K562 (cell line): ENCODE measurements around the gene ARMH3. TPM values are rescaled to one million over a fixed set of nuclear protein-coding genes. Genes with fewer than 3 reads are reported as not detected.

Source experiments
- ATAC-seq: fragments of 200-7000 bp; cut with Tn5 transposase; 3 replicates; pipeline ENCODE4 v1.9.1; 2020; ENCODE audit warnings: moderate library complexity
- BruUV-seq: library from RNA; stranded (reverse); fragments of 400-500 nt; replicated peaks from 2 replicates; lab custom pipeline; 2021; lab: Mats Ljungman, UMichigan
- CTCF ChIA-PET: fragments of 300-600 bp; formaldehyde crosslinking; extraction: SDS; loops from one replicate; lab custom pipeline; 2021; ENCODE audit warnings: low intra/inter-chr PET ratio; lab: Yijun Ruan, JAX
- POLR2A ChIA-PET: fragments of 300-600, 350-650 bp; sonication (Branson Sonifier 250); formaldehyde crosslinking; extraction: SDS; loops from one replicate; lab custom pipeline; 2021; ENCODE audit warnings: antibody characterized with exemption, inconsistent platforms; lab: Yijun Ruan, JAX
- DNase-seq, 4 experiments: peaks; one replicate each; pipeline versions ENCODE4 v3.0.0 to v3.0.0-alpha.2; 2011 to 2018; ENCODE audit warnings: low spot score in 3 of 4, mixed read lengths in 3 of 4; ENCODE audit errors: extremely low read depth in 1 of 4
- FAIRE-seq: peaks from 2 replicates; lab custom pipeline; 2011; peaks lifted over from hg19 to GRCh38; lab: Jason Lieb, UNC
- H2AFZ ChIP-seq: 2 replicates; pipeline ENCODE4 v1.6.0; 2011; ENCODE audit warnings: low read depth, low read length, control low read depth, inconsistent platforms
- H3K27ac ChIP-seq: fragments of 200-600 bp; 3 replicates; pipeline ENCODE4 v1.8.0; 2011; ENCODE audit warnings: low read depth, mild to moderate bottlenecking, control low read depth, inconsistent platforms, low read length, moderate library complexity, mixed read lengths; ENCODE audit errors: extremely low read depth
- H3K27me3 ChIP-seq, 2 experiments: fragments of 300-600 bp in 1 of 2; 2 replicates in 1 of 2; 3 replicates in 1 of 2; pipeline versions ENCODE4 v1.6.0 to v1.8.0; 2011; ENCODE audit warnings: inconsistent platforms in 2 of 2, low read length in 2 of 2, mild to moderate bottlenecking in 1 of 2, mixed read lengths in 1 of 2, moderate library complexity in 1 of 2; ENCODE audit not compliant: control insufficient read depth in 2 of 2, insufficient read depth in 2 of 2
- H3K36me3 ChIP-seq: fragments of 300-600 bp; 3 replicates; pipeline ENCODE4 v1.8.0; 2011; ENCODE audit warnings: mild to moderate bottlenecking, low read length, inconsistent platforms; ENCODE audit not compliant: control insufficient read depth, insufficient read depth
- H3K4me1 ChIP-seq, 2 experiments: fragments of 200-600 bp in 1 of 2; replicated peaks in 1 of 2; 2 replicates in 1 of 2; 3 replicates in 1 of 2; pipeline versions ENCODE4 v1.5.1 to v1.8.0; 2011; ENCODE audit warnings: inconsistent platforms in 2 of 2, low read length in 2 of 2, mild to moderate bottlenecking in 1 of 2, mixed read lengths in 1 of 2, moderate library complexity in 1 of 2; ENCODE audit not compliant: control insufficient read depth in 2 of 2, insufficient read depth in 2 of 2
- H3K4me2 ChIP-seq: 2 replicates; pipeline ENCODE4 v1.6.1; 2011; ENCODE audit warnings: low read length, control low read depth, inconsistent platforms, mixed read lengths; ENCODE audit not compliant: insufficient read depth
- H3K4me3 ChIP-seq: fragments of 200-600 bp; sonication (generic), shearing (Covaris generic); 2 replicates; pipeline ENCODE4 v1.5.1; 2016; ENCODE audit warnings: control low read depth, inconsistent platforms
- H3K79me2 ChIP-seq: fragments of 200-600 bp; 3 replicates; pipeline ENCODE4 v1.8.0; 2011; ENCODE audit warnings: low read length, inconsistent platforms; ENCODE audit not compliant: control insufficient read depth, insufficient read depth
- H3K9ac ChIP-seq, 2 experiments: 2 replicates each; pipeline versions ENCODE4 v1.6.0 to v1.6.1; 2011; ENCODE audit warnings: low read depth in 2 of 2, low read length in 2 of 2, control low read depth in 1 of 2, inconsistent platforms in 1 of 2, mild to moderate bottlenecking in 1 of 2, mixed read lengths in 1 of 2; ENCODE audit not compliant: insufficient read depth in 1 of 2
- H3K9me1 ChIP-seq: one replicate; pipeline ENCODE4 v1.6.0; 2011; ENCODE audit warnings: inconsistent platforms, mild to moderate bottlenecking, low read length, moderate library complexity; ENCODE audit not compliant: control insufficient read depth, insufficient read depth
- H3K9me3 ChIP-seq: replicated peaks from 2 replicates; pipeline ENCODE4 v1.5.1; 2011; ENCODE audit warnings: low read depth, low read length, inconsistent platforms; ENCODE audit not compliant: control insufficient read depth, insufficient read depth
- H4K20me1 ChIP-seq: replicated peaks from 2 replicates; pipeline ENCODE4 v1.6.1; 2011; ENCODE audit warnings: low read length, inconsistent platforms, mixed read lengths; ENCODE audit not compliant: control insufficient read depth, insufficient read depth
- FOXA1 ChIP-seq: fragments of 450-650 bp; IDR thresholded peaks from 2 replicates; pipeline ENCODE4 v1.6.1; 2016; ENCODE audit warnings: mild to moderate bottlenecking, borderline replicate concordance
- MED1 ChIP-seq: sonication (generic); formaldehyde crosslinking; IDR thresholded peaks from 2 replicates; pipeline ENCODE4 v1.8.1; 2023; ENCODE audit warnings: missing genetic modification reagents, borderline replicate concordance
- MYC ChIP-seq, 2 experiments: fragments of 250-450 bp in 1 of 2; sonication (Bioruptor Pico) in 1 of 2; IDR thresholded peaks; 2 replicates each; pipeline versions ENCODE4 v1.5.1 to v1.6.1; 2012 to 2021; ENCODE audit warnings: low read depth in 2 of 2, borderline replicate concordance in 1 of 2, improper control_type of control experiment in 1 of 2, low read length in 1 of 2, mild to moderate bottlenecking in 1 of 2, moderate library complexity in 1 of 2
- SNRNP70 ChIP-seq: fragments of 200-400 bp; formaldehyde crosslinking; optimal IDR thresholded peaks from 2 replicates; pipeline ENCODE3; 2017; ENCODE audit warnings: low read depth, low read length
- ZNF407 ChIP-seq: fragments of 450-650 bp; IDR thresholded peaks from 2 replicates; pipeline ENCODE4 v1.6.1; 2016; ENCODE audit warnings: low read depth
- ZNF77 ChIP-seq: fragments of 250-450 bp; sonication (Bioruptor Pico); IDR thresholded peaks from 2 replicates; pipeline ENCODE4 v1.5.0; 2020
- WGBS: fragments of 100-300 bp; shearing (Covaris generic); methylation state at CpG from one replicate; pipeline ENCODE4 v1.1.6; 2016; ENCODE audit warnings: low coverage, mixed read lengths; ENCODE audit not compliant: insufficient coverage; ENCODE audit errors: missing lambda C conversion rate; 5-methylcytosine and 5-hydroxymethylcytosine counted together
- in situ Hi-C: fragments of 300-500 bp; cut with MboI; formaldehyde crosslinking; loops from 4 replicates; pipeline ENCODE4 v1.15.0; 2018; ENCODE audit warnings: inconsistent platforms, mixed read lengths
- intact Hi-C: fragments of 100-400 bp; cut with micrococcal nuclease; formaldehyde crosslinking; loops from 2 replicates; pipeline ENCODE4 v1.14.2; 2022
- polyA plus RNA-seq, 8 experiments: library from polyadenylated mRNA; depleted of rRNA in 4 of 8; stranded (reverse) in 5 of 8; unstranded in 3 of 8; fragments of >200 nt; fragmentation: Nextera tagmentation in 2 of 8; fragmentation: Illumina TruSeq in 1 of 8; extraction: Ambion mirVana in 2 of 8; extraction: Trizol in 1 of 8; gene quantifications; 2 replicates each; pipeline versions ENCODE4 v1.2.1 to v1.2.3, GENCODE V29; 2011 to 2014; ENCODE audit warnings: inconsistent platforms in 1 of 8, missing spikeins in 1 of 8
- total RNA-seq, 7 experiments: library from RNA; depleted of rRNA in 6 of 7; stranded (reverse); fragments of >200 nt in 6 of 7; fragmentation: Illumina TruSeq in 2 of 7; extraction: Trizol in 2 of 7; gene quantifications; 2 replicates each; pipeline versions ENCODE4 v1.2.1 to v1.2.3, GENCODE V29; 2011 to 2021; ENCODE audit warnings: low replicate concordance in 1 of 7

Gene ARMH3
- total and polyA plus RNA-seq, 9 of the 15 experiments (the other 6 are each of a cell fraction or from before 2014, with no cell fraction given) = 0.29 to 0.73 TPM; not detected in 7

- Histone ChIP-seq H3K4me1 (no peaks in the 10 kb centered on the region; a peak in 1 of 5 replicates), H3K36me3 (no peaks in the 10 kb centered on the region), H3K9me1 (no peaks in the 10 kb centered on the region), H3K4me2 (no peak overlapping the region), H3K4me3 (no peak overlapping the region), H3K79me2 (no peaks in the 10 kb centered on the region), H3K9me3 (no peaks in the 10 kb centered on the region), H2AFZ (no peak overlapping the region), H3K27ac (no peak overlapping the region), H3K27me3 (no peaks in the 10 kb centered on the region), H4K20me1 (no peaks in the 10 kb centered on the region), H3K9ac (no peak overlapping the region)
- POLR2A ChIA-PET = no interaction called here
- intact Hi-C loops = no loop called here
- BruUV-seq = no TSS peak
- TF ChIP-seq MYC (IDR thresholded peaks at IDR 0.05; ENCODE audit: low read depth, low read length) (no peak), MYC (CRISPR knock-in tag; IDR thresholded peaks at IDR 0.05; ENCODE audit: borderline replicate concordance, low read depth) (no peak), FOXA1 (no peak), MED1 (CRISPR knock-in tag) (no peak), SNRNP70 (no peak), ZNF407 (no peak), ZNF77 (CRISPR knock-in tag) (no peak)
- in situ Hi-C loops = loop anchor here (25.0 kb wide), 1 partner anchor 878 kb away; no protein-coding TSS in a partner anchor
- FAIRE-seq (no peak), ATAC-seq (no peak), DNase-seq (no peak)
- CTCF ChIA-PET = no interaction called here
- WGBS = 36% methylated on average over 2 of the region's 2 CpGs
Measured at GRCh38 chr10:102090772-102091171, 34.8 kb upstream of the ARMH3 start.
